Glutamatergic neuron (in vitro differentiated cells): ENCODE data around the gene RUNDC1. TPM values are rescaled to one million over a fixed set of nuclear protein-coding genes. Genes with fewer than 3 reads are reported as not detected.

Experiments
- DNase-seq: peaks from one replicate; pipeline ENCODE4 v3.0.0; 2022
- H3K27ac Mint-ChIP-seq: one replicate; pipeline ENCODE4 v1.8.0; 2020; ENCODE audit warnings: mild to moderate bottlenecking, mixed read lengths, inconsistent platforms; ENCODE audit not compliant: unreplicated experiment
- H3K27me3 Mint-ChIP-seq: one replicate; pipeline ENCODE4 v1.8.0; 2020; ENCODE audit warnings: mild to moderate bottlenecking, moderate library complexity, mixed read lengths, inconsistent platforms; ENCODE audit not compliant: unreplicated experiment
- H3K36me3 Mint-ChIP-seq: one replicate; pipeline ENCODE4 v1.8.0; 2020; ENCODE audit warnings: mild to moderate bottlenecking, mixed read lengths, inconsistent platforms; ENCODE audit not compliant: unreplicated experiment
- H3K4me1 Mint-ChIP-seq: one replicate; pipeline ENCODE4 v1.8.0; 2020; ENCODE audit warnings: mild to moderate bottlenecking, low read depth, mixed read lengths, inconsistent platforms; ENCODE audit not compliant: unreplicated experiment
- H3K4me3 Mint-ChIP-seq: one replicate; pipeline ENCODE4 v1.8.0; 2020; ENCODE audit warnings: mild to moderate bottlenecking, mixed read lengths, inconsistent platforms; ENCODE audit not compliant: unreplicated experiment
- H3K9me3 Mint-ChIP-seq: one replicate; pipeline ENCODE4 v1.8.0; 2020; ENCODE audit warnings: mild to moderate bottlenecking, moderate library complexity, mixed read lengths, inconsistent platforms; ENCODE audit not compliant: unreplicated experiment
- total RNA-seq: library from RNA; stranded (reverse); fragmentation: NEBNext Ultra II Directional; extraction: Animal tissue kit (Norgen Biotek cat#: 25700); gene quantifications from one replicate; pipeline ENCODE4 v1.2.1, GENCODE V29; 2021; ENCODE audit not compliant: unreplicated experiment
- TF ChIP-seq, protein P1 (sequence below): fragments of 200-600 bp; sonication (generic); IDR thresholded peaks from one replicate; pipeline ENCODE4 v1.5.0; 2021; ENCODE audit not compliant: partially characterized antibody, unreplicated experiment

The RUNDC1 gene
- total RNA-seq, 1 donor from 2014 or later, result 14.0 TPM

DNA sequence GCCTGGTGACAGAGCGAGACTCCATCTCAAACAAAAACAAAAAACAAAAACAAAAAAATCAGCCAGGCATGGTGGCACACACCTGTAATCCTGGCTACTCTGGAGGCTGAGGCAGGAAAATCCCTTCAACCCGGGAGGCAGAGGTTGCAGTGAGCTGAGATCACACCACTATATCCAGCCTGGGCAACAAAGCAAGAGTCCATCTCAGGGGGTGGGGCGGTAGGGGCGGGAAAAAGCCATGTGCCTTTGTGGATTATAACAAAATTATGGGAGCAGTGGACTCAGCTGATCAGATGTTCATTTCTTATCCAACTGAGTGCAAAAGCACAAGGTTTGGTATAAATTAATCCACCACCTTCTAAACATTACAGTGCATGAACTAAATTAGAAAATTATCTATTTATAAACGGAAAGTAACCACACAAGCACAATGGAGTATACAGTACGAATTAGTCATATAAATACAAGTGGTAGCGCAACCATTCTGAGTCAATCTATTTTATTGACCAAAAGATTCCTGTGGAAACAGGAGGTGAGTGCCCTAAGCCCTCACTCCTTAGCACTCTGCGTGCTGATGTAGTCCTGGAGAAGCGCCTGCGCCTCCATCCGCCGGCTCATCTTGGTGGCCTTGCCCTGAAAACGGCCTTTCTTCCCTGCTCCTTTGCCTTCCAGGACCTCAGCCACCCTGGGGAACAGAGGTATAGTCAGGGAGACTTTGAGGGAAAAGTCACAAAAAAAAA, 30.2 kb upstream of the RUNDC1 start:
- no peaks in the 10 kb centered on the region for H3K9me3 Mint-ChIP-seq
- TF ChIP-seq, protein P1, sequence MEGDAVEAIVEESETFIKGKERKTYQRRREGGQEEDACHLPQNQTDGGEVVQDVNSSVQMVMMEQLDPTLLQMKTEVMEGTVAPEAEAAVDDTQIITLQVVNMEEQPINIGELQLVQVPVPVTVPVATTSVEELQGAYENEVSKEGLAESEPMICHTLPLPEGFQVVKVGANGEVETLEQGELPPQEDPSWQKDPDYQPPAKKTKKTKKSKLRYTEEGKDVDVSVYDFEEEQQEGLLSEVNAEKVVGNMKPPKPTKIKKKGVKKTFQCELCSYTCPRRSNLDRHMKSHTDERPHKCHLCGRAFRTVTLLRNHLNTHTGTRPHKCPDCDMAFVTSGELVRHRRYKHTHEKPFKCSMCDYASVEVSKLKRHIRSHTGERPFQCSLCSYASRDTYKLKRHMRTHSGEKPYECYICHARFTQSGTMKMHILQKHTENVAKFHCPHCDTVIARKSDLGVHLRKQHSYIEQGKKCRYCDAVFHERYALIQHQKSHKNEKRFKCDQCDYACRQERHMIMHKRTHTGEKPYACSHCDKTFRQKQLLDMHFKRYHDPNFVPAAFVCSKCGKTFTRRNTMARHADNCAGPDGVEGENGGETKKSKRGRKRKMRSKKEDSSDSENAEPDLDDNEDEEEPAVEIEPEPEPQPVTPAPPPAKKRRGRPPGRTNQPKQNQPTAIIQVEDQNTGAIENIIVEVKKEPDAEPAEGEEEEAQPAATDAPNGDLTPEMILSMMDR, result no peak

DNA sequence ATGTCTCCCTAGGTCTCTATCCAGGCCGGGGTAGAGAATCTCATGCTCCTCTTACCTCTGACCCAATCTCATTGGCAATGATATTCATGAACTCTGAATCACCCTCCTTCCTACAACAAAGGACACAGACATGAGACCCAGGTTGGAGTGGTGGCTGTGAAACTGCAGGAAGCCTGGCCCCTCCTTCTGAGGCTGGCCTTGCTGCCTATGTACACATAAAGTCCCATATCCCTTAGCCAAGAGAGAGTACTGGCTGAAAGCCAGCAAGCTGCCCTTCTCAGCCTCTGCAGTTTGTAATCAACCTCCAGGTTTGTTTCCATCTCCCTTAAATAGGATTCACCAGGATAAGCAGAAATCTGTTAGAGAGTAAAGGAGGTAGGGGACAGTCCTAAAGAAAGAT, 26.7 kb upstream of the RUNDC1 start:
- no peaks in the 10 kb centered on the region for H3K36me3 Mint-ChIP-seq
- H3K4me3 Mint-ChIP-seq, result no peak overlapping the region

More for the DNA sequence above, 30.2 kb upstream of the RUNDC1 start:
- Mint-ChIP-seq H3K27ac (no peak overlapping the region), H3K27me3 (no peaks in the 10 kb centered on the region), H3K4me1 (no peaks in the 10 kb centered on the region), H3K4me3 (no peak overlapping the region), H3K36me3 (no peaks in the 10 kb centered on the region)
- no peak for DNase-seq

DNA sequence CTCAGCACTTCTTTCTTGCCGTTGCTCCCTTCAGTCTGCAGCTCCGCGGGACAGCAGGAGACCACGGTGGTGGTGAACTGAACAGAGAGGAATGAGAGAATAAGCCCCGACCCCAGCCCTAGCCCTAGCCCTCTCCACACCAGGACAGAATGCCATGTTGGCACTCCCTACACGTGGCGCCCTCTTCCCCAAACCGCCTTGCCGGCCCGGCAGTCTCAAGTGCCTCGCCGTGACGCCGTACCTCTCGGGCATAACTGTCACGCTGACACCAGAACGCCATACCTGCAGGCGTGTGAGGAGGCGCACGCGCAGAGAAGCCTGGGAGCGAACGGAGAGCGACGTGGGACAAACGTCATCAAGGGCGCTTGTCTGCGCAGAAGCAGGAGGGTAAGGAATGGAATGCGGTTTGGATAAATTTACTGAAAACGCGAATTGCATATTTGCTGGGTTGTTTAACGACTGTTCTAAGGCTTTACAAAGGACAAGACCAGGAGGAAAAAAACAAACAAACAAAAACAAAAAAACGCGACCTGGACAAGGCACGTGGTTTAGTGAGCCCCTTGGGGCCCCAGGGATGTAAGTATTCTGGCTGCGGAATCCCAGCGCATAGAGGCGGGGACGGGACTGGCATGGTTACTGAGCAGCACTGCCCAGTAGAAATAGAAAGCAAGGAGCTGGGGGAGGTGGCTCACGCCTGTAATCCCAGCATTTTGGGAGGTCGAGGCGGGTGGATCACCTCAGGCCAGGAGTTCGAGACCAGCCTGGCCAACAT, 16.0 kb upstream of the RUNDC1 start, which contains the start of gene AARSD1:
AARSD1 (minus strand) TSS at position 294 of the 772 bp plus-strand sequence; CDS start at position 280, 14 bp downstream.
- Mint-ChIP-seq H3K9me3 (peaks cover 6% of the 10 kb centered on the region), H3K4me1 (peaks cover 5% of the 10 kb centered on the region), H3K27ac (peak within 1 kb of the TSS; percentile 85), H3K4me3 (peak within 1 kb of the TSS; percentile 99), H3K36me3 (no peaks in the 10 kb centered on the region), H3K27me3 (no peaks in the 10 kb centered on the region)
- DNase-seq, result peak; percentile 91
- TF ChIP-seq, protein P1, result no peak

More for the DNA sequence above, 26.7 kb upstream of the RUNDC1 start:
- H3K9me3 Mint-ChIP-seq, result no peaks in the 10 kb centered on the region
- no peak for DNase-seq
- no peaks in the 10 kb centered on the region for H3K4me1 Mint-ChIP-seq
- TF ChIP-seq, protein P1, result no peak
- peaks cover 3% of the 10 kb centered on the region for H3K27me3 Mint-ChIP-seq
- H3K27ac Mint-ChIP-seq, result no peak overlapping the region

DNA sequence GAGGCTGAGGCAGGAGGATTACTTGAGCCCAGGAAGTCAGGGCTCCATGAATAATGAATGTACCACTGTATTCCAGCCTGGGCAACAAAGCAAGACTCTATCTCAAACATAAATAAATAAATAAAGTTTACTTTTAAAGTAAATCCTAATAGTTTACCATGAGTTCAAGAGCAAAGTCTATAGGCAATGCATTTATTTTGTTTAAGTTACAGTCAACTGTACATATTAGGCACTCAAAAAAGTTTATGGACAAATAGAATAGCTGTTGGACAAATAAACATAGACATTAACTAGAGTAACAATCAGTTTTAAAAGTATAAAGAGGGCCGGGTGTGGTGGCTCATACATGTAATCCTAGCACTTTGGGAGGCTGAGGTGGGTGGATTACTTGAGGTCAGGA, 12.4 kb upstream of the RUNDC1 start:
- H3K4me3 Mint-ChIP-seq, result no peak overlapping the region
- H3K27me3 Mint-ChIP-seq, result no peaks in the 10 kb centered on the region
- no peak overlapping the region for H3K27ac Mint-ChIP-seq
- DNase-seq, result no peak
- peaks cover 4% of the 10 kb centered on the region for H3K9me3 Mint-ChIP-seq
- peaks cover 5% of the 10 kb centered on the region for H3K4me1 Mint-ChIP-seq
- TF ChIP-seq, protein P1, result no peak
- H3K36me3 Mint-ChIP-seq, result no peaks in the 10 kb centered on the region

DNA sequence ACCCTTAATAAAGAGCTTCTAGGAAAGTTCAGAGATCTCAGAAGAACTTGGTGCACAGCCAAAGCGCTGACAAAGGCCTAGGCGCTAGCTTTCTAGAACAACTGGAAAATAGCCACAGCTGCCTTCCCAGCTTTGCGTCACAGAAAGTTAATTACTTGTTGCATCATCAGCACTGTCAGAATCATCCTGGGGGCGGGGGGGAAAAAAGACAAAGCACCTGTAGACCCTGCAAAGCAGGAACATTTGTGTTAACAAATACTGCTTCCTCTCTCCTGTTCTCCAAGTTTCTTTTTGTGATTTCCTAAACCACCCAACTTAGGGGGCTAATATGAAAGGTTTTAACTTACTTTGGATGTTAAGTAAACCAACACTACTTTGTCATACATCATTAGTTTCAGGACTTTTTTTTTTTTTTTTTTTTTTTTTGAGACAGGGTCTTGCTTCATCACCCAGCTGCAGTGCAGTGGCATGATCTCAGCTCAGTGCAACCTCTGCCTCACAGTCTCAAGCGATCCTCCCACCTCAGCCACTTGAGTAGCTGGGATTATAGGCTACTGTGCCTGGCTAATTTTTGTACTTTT, 11.3 kb upstream of the RUNDC1 start:
- Mint-ChIP-seq H3K4me1 (no peaks in the 10 kb centered on the region), H3K27me3 (no peaks in the 10 kb centered on the region), H3K36me3 (no peaks in the 10 kb centered on the region), H3K9me3 (peaks cover 4% of the 10 kb centered on the region), H3K4me3 (no peak overlapping the region), H3K27ac (no peak overlapping the region)
- no peak for DNase-seq
- TF ChIP-seq, protein P1, result no peak
